AML-193 (cell line): ENCODE measurements around the gene LARP7.
"Not testable (repeated sequence)": the region's sequence is repeated elsewhere in the genome, so short reads cannot be mapped to it uniquely, and the experiment has no call there.

Source experiments
- DNase-seq, 2 experiments: peaks; one replicate each; lab custom pipeline; 2025; lab: John Stamatoyannopoulos, UW

The LARP7 gene

DNA sequence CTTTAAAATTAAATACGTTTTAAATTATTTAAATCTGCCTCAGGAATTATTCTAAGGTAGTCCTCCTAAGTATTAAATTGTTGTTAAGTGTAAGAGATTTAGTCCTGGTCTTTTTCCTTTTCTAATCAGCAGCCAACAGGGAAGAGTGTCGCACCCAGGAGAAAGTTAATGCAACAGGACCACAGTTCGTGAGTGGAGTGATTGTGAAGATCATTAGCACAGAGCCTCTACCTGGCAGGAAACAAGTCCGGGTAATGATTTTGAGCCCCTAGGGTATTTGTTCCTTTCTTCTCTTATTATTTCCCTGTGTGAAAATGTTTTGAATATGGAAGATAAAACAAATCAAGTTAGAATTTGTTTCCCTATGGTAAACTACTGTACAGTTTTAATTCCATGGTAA, 13.4 kb downstream of the LARP7 start:
- no peak for DNase-seq

DNA sequence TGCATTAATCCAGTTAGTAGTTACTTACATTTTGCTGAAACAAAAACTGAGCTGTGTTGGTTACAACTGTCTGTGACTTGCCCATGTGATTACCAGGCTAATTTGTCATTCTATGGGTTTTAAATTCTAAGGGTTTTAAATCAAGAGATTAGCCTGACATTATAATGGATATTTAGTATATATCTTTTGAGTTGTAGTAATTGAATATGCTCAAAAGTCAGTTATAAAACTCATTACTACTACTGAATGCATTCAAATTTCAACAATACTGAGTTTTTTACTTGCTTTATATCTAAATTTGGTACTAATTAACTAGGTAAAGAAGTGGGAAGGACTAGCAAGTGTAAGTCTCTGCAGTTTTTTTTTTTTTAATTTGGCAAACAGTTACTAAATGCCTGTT, 14.7 kb downstream of the LARP7 start:
- DNase-seq: no peak

DNA sequence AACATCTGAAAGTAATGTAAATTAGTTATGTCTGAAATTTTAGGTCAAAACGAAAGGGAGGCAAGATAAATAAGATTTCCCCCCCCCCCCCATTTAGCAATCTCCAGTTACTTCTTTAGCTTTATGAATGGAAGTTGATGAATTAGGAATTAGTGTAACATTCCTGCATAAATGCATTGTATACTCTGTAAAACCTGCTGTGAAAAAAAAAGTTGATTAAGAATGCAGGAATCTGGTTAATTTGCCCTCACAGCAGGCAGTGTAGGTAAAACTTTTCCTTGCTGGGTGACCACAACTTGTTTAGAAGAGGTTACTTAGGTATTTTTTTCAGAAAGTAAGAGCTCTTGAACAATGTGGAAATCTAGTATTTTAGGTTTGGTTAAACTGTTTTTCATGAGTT, 15.3 kb downstream of the LARP7 start:
- DNase-seq: no peak

DNA sequence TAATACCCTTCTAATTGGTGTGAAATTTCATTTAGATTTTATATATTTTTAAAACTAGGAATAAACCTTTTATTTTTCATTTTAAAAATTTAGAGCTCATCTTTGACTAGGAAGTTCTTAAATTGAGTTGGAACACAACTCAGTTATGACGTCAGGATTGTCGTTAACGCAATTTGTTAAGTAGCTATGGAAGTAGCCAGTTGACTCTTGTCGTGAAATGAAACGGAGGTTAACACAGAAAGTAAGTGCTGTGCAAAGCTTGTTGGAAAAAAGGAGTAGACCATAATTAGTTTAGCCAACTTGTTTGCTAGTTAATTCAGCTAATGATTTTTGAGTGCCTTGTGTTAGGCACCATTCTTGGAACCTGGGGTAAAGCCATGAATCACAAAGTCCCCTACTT, 18.3 kb downstream of the LARP7 start:
- no peak for DNase-seq

DNA sequence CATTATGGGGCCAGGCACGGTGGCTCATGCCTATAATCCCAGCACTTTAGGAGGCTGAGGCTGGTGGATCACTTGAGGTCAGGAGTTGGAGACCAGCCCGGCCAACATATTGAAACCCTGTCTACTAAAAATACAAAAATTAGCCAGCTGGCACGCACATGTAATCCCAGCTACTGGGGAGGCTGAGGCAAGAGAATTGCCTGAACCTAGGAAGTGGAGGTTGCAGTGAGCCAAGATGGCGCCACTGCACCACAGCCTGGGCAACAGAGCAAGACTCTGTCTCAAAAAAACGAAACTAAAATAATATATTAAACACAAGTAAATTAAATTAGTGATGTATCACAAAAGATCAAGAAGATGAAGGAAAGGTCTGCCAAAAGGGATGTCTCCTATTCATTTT, 19.2 kb downstream of the LARP7 start:
- not testable (repeated sequence) for DNase-seq

DNA sequence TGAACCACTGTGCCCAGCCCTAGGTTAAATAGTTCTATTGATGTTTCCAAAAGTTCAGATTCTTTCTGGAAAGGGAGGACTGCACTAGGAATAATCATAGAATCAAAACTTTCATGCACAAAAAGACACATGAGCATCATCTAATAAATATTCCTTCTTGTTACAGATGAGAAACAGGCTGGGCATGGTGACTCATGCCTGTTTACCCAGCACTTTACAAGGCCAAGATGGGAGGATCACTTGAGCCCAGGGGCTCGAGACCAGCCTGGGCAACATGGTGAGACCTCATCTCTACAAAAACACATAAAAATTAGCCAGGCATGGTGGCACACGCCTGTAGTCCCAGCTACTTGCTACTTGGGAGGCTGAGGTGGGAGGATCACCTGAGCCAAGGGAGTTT, 27.7 kb downstream of the LARP7 start:
- no peak for DNase-seq

DNA sequence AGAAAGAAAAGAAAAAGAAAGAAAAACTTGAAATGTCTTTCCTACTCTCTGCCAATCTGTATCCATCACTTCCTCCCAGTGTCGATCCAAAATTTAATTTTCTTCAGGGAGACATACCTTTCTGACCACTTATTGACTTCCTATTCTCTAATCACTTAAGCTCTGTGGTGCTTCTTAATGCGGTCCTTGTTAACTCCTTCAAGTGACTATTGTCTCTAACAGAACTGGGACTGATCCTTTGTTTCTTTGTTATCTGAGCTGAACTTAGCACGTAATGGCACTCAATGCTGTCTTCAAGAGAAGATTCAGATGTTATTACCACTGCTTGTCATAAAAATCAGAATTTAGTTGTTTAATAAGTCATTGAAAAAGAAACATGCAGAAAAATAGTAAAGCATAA, 31.2 kb downstream of the LARP7 start:
- DNase-seq: no peak

DNA sequence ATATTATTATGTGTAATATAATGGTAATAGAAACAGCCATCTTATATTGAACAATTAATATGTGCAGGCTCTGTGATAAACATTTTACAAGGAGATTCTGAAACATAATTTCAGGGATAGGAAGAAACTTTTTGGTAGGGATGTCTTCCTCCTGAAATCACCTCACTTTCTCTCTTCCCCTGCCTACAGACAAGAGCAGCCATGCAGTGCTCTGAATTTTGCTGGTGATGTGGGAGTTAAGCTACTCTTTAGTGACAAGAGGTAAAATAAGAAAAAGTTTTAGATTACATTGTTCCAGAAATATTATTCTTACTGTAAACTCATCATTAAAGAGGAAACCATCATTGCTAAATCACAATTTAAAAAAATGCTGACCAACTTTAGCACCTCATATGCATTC, 36.1 kb downstream of the LARP7 start:
- DNase-seq: no peak

DNA sequence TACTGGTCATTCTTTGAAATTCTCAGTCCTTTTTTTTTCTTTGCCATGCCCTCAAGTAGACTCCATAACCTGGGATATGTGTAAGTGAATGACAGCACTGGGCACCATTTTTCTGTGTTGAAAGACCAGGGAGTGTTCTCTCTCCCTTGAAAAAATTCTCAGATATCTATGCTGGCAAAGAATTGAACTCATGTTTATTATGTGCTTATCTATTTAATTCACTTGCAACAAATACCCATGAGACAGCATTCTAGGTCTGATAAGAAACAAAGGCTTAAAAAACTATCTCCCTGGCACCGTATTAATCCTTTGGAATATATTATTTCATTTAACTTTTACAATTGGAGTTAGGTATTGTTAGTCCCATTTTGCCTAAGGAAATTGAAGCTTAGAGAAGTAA, 36.7 kb downstream of the LARP7 start:
- DNase-seq: no peak

DNA sequence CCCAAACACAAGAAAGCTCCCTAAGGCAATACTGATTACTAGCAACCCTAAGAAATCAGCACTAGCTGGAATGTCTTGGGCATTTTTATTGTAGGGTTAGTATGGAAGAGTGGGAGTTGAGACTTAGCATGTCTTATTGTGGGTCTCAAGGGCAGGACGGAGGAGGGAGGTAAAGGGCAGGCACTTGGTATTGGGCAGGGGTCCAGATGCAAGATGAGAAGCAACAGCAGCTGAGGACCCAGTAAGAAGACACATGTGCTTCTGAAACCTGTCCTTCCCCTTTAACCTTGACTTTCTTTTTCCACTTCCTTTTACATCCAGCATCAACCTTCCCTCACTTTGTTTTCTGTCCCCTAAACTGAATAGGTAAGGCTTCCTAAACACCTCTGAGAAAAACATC, 37.4 kb downstream of the LARP7 start:
- DNase-seq: no peak

DNA sequence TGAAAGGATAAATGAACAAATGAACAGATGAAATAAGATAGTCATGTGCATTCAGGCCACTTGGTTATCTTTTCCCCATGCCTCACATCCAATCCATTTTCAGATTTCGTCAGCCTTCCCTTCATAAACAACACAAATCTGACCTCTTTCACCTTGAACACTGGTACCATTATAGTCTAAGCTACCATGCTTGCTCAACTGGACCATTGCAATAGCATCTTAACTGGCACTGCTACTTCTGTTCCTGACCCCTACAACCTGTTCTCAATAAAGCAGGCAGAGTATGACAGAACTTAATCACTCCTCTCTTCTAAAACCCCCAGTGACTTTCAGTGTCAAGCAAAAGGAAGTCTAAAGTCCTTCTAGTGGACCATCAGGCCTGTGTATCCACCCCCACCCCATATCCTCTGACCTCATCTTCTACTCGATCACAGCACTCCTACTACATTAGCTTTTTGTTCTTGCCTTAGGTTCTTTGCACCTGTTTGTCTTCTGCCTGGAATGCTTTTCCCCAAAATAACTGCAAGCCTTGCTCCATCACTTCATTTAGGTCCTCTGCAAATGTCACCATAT, 40.7 kb downstream of the LARP7 start:
- DNase-seq: no peak

DNA sequence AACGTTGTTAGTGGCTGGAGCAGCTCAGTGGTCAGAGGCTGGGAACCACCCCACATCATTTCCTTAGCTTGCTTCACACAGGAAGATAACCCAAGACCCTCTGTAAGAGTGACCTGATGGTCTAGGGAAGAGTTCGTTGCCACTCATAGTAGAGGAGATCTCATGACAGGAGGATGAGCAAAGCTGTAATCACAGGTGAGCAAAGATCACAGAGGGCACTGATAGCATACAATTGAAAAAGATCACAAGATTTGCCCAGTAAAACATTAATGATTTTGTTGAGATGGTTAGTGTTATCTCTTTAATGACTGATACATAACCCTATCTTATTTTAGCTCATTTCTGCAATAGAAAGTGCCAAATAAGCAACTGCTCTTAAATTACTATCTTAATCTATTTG, 44.1 kb downstream of the LARP7 start:
- DNase-seq: no peak

DNA sequence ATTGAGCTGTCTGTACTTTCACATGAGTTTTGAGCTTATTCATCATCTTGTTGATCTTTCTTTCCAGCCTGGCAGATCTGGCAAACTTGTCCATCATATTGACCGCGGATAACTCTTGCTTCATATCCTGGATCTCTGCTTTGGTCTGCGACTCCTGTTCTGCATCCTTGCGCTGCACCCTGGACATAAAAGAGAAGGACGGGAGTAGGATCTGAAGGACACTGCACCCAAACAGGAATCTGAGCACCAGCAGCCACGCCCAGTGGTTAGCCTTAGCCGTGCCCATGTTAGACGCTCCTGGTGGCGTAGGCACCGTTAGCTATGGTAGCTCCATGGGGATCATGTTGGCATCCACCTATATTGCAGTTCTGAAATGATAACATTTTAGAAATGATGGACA, 56.6 kb downstream of the LARP7 start:
- DNase-seq: no peak

DNA sequence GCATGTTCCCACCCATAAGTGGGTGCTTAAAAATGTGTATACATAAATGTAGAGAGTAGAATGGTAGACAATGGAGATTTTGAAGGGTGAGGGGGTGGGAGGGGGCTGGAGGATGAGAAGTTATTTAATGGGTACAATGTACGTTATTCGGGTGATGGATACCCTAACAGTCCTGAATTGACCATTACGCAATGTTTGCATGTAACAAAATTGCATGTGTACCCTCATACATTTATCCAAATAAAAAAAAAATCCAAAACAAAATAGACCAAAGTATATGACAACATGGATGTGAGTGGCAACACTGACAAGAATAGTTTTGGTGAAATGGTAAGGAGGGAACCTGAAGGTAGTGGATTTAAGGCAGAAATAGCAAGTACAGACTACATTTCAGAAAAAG, 63.7 kb downstream of the LARP7 start:
- no peak for DNase-seq

DNA sequence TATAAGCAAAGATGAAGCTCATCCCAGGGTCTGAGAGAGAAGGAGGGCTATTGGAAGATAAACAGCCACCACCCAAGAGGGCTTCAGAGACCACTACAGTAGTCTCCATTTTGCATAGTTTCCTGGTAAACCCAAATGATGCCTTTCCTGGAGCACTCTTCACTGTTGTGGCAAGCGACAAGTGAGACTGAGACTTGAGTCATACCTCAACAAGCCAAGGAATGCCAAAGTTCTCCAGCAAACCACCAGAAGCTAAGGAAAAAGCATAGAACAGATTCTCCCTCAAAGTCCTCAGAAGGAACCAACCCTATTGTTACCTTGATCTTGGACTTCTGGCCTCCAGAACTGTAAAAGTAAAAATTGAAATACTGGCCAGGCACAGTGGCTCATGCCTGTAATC, 65.9 kb downstream of the LARP7 start:
- no peak for DNase-seq

DNA sequence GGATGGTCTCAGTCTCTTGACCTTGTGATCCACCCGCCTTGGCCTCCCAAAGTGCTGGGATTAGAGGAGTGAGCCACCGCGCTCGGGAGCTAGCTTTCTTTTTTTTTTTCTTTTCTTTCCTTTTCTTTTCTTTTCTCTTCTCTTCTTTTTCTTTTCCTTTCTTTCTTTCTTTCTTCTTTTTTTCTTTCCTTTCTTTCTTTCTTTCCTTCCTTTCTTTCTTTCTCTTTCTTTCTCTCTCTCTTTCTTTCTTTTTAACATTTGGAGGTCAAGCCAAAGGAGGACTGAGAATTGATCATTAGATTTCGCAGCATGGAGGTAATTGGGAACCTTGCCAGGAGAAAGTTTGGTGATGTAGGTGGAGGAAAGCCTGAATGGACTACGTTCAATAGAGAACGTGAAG, 67.4 kb downstream of the LARP7 start:
- DNase-seq: no peak

DNA sequence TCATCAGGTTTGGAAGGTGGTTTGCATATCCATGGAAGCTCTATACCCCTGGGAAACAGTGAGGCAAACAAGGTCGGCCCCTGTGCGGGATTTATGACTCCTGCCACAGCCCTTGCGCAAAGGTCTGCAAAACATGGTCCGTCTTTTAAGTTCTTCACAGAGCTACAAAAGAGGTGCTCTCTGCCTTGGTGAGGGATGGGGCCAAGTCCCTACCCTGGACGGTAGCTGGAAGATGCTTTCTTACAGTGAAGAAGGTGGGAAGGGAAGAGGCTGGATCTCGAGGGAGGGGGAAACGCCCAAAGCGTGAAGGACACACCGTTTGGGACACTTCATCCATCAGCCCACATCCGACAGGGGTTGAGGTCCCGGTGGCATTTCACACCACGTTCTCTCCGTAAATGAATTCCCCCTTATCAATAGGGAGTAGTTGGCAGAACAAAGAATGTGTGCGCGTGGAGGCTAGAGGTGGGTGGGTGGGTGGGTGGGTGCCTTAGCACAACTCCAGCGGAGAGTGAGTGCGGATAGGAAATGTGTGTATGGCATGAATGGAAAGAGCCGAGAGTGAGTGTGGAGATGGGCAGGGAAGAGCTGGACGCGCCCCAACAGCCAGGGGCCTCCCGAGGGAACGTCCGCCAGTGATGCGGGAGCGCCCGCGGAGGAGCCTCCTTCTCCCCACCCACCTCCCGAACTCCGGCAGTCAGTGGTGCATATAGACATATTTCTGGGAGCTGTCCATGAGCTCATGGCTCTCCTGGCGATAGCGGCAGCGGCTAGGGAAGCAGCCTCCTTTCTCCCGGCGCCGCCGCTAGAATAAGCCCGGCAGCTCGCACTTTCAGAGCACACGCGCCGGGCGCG, 68.3 kb downstream of the LARP7 start:
- DNase-seq: no peak

DNA sequence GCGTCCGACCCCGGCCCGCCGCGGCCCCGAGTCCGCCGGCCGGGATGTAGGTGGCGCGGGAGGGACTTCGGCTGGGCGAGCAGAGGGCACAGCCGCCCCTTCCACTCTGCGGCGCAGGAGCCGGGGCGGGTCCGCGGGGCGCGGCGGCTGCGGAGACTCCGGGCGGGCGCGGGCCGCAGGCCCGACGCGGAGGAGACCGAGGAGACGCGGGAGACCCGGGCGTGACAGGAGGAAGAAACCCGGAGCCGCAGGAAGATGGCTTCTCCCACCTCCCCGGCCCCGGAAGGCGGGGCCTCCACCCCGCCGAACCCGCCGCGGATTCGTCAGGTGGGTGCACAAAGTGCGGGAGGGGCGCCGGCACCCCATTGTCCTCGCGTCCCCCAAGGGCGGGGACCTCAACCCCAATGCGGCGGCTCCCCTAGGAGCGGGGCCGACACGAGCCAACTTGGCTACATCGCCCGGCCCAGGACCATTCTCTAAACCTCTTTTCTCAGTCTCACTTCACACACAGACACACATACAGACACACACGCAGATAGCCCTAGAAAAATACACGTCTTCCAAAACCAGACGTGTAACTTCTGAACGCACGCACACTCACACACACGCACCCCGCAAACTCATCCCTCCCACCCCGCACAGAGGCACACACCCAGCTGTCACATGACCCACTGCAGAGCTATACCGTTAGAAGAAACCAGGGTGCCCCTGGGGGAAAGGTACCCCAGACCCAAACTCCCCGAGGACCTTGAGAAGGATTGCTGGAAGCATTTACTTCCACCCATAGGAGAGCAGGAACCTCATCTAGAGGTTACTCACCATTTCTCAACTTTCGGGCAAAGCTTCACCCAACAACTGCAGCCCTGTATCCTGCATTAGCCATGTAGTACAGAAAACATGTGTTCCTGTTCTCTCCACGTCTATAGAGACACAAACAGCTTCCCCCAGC, 69.2 kb downstream of the LARP7 start:
- not testable (repeated sequence) for DNase-seq

DNA sequence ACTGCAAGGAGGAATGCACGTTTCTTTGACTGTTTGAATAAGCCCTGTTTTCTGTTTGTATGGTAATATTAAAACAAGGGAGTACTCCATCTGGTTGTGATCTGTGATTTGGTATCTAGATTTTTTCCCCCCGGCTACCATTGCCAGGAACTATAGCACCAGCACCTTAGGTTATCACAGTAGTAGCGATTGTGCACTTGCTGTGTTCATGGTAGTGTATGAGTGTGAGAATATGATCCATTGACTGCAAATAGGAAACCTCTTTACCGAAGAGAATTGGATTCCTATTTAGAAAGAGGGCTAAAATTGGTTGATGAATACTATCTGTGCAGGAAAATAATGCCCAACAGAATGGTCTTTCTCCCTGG, 69.9 kb downstream of the LARP7 start:
- DNase-seq: no peak
